ENCODE results near the gene ANTXR2.
"Not testable (repeated sequence)": the region's sequence is repeated elsewhere in the genome, so short reads cannot be mapped to it uniquely, and the experiment has no call there.

The ANTXR2 gene

GRCh38 chr4:80072744-80073472 lies at the start of gene ANTXR2:
Gene ANTXR2, minus strand, starts transcription at chr4:80073229. Its CDS starts 669 bp downstream, at chr4:80072560.
- peak; percentile 67 for DNase-seq

DNA sequence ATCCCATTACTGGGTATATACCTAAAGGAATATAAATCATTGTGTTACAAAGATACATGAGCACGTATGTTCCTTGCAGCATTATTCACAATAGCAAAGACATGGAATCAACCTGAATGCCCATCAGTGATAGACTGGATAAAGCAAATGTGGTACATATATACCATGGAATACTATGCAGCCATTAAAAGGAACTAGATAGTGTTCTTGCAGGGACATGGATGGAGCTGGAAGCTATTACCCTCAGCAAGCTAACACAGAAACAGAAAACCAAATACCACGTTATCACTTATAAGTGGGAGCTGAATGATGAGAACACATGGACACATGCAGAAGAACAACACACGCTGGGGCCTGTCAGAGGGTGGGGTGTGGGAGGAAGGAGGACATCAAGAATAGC lies 48.8 kb upstream of the ANTXR2 start:
- not testable (repeated sequence) for DNase-seq

GRCh38 chr4:80119620-80120019 lies 46.6 kb upstream of the ANTXR2 start:
- not testable (repeated sequence) for DNase-seq

GRCh38 chr4:80116516-80116915 lies 43.5 kb upstream of the ANTXR2 start:
- no peak for DNase-seq

DNA sequence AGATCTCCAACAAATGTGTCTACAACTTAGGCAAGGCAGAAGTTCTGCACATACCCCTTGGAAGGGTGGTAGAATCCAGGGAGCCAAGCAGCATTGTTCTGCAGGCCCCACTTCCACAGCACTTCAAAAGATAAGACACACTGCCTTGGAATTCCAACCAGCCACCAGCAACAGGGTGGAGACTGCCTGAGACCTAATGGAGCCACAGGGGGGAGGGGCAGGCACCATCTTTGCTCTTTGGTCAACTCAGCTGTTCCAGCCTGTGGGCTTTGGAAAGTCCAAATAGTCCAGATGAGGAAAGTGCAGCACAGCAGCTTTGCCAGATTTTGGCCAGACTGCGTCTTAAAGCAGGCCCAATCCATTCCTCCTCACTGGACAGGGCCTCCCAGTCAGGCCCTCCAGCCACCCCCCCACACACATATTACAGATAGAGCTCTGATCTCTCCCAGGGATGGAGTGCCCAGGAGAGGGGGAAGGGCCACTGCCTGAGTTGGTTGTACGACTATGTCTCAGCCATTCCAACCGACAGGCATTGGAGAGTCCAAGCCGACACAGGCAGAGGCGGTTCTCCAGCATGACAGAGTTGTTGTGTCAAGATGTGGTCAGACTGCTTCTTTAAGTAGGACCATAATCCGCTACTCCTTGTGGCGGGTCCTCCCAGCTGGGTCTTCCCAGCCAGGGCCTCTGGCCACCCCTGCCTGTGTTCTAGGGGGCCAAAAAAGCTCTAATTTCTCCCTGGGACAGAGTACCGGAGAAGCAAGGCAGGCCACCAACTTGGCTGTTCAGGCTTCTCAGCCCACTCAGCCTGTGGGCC lies 42.5 kb upstream of the ANTXR2 start:
- no peak for DNase-seq

DNA sequence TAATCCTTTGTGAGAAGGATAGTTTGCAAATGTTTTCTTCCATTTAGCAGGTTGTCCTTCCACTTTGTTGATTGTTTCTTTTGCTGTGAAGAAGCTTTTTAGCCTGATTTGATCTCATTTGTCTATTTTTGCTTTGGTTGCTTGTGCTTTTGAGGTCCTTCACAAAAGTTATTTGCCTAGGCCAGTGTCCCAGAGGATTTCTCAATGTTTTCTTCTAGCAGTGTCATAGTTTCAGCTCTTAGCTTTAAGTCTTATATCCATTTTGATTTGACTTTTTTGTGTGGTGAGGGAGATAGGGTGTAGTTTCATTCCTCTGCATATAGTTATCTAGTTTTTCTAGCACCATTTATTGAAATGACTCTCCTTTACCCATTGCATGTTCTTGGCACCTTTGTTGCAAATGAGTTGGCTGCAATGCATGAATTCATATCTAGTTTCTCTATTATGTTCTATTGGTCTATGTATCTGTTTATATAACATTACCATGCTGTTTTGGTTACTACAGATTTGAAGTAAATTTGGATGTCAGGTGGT lies 41.8 kb upstream of the ANTXR2 start:
- DNase-seq = no peak

- no peak for DNase-seq
These were observed 40.6 kb upstream of the ANTXR2 start for GRCh38 chr4:80113615-80114014.

- no peak for DNase-seq
These were observed 39.2 kb upstream of the ANTXR2 start for GRCh38 chr4:80112236-80112635.

DNA sequence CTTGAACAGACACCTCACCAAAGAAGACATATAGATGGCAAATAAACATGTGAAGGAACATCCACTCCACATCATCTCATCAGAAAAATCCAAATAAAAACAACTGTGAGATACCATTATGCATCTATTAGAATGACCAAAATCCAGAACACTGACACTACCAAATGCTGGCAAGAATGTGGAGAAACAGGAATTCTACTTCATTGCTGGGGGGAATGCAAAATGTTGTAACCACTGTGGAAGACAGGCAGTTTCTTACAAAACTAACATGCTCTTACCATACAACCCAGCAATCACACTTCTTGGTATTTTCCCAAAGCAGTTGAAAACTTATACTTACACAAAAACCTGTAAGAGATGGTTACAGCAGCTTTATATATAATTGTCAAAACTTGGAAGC lies 38.2 kb upstream of the ANTXR2 start:
- DNase-seq = no peak

GRCh38 chr4:80107374-80107773 lies 34.3 kb upstream of the ANTXR2 start:
- DNase-seq = no peak

- DNase-seq = no peak
These were observed 31.9 kb upstream of the ANTXR2 start for GRCh38 chr4:80104927-80105326.

DNA sequence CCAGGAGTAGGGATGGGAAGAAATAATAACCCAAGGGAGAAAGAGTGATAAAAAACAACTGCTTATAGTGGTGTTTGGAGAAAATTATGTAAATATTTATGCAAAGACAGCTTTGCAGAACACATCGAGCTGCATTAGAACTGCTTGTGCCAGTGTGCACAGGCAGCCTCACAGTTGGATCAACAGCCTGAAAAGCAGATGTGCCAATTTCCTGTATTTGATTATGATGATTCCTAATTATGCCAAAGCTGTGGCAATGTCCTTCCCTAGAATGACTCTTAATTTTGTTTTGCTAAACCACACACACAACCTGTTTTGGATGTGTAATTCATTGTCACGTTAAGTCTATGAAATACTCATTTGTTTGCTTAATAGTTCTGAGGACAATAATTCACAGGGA lies 30.6 kb upstream of the ANTXR2 start:
- DNase-seq = no peak

GRCh38 chr4:80101792-80102116 lies 28.7 kb upstream of the ANTXR2 start:
- DNase-seq = no peak

DNA sequence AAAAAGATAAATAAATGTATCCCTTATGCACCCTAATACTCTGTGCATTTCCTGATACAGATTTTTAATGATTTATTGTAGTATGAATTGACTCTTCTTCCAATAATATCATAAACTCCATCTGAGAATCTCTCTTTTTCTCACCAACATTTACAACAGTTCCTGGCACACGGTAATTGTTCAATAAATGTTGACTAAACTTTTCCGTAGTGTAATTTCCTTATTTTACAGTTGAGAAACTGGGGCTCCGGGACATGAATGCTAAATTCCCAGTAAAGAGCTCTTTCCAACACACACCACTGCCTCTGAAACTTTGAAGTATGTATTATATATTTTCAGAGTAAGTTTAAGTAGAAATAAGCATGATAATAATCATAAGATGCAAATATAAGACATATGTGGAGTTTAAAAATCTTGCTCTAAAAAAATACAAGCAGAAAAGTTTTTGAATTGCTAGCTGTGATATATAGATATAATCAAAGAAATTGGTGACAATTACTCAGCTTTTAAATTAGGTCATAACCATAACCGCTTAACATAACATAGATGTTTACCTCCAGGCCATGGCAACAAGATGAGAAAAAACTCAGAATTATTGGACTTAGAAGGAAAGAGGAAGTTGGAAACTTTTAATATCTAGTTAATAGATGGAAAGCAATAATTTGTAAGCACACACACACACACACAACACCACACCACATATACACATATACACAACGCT lies 28.2 kb upstream of the ANTXR2 start:
- DNase-seq = no peak

DNA sequence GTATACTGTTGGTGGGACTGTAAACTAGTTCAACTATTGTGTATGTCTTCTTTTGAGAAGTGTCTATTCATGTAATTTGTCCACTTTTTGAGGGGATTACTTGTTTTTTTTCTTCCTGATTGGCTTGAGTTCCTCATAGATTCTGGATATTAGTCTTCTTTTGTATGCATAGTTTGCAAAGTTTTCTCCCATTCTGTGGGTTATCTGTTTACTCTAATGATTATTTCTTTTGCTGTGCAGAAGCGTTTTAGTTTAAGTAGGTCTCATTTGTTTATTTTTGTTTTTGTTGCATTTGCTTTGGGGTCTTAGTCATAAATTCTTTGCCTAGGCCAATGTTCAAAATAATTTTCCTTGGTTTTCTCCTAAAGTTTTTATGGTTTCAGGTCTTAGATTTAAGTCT lies 26.6 kb upstream of the ANTXR2 start:
- DNase-seq = no peak

DNA sequence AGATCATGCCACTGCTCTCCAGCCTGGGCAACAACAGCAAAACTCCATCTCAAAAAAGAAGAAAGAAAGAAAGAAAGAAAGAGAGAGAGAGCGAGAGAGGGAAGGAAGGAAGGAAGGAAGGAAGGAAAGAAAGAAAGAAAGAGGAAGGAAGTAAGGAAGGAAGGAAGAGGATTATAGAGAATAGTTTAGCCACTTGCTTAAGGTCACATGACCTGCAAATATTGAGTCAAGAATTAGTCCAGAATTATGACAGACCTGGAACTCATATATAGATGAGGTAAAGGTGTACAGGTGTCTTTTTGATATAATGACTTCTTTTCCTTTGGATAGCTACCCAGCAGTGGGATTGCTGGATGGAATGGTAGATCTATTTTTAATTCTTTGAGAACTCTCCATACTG lies 25.6 kb upstream of the ANTXR2 start:
- no peak for DNase-seq

DNA sequence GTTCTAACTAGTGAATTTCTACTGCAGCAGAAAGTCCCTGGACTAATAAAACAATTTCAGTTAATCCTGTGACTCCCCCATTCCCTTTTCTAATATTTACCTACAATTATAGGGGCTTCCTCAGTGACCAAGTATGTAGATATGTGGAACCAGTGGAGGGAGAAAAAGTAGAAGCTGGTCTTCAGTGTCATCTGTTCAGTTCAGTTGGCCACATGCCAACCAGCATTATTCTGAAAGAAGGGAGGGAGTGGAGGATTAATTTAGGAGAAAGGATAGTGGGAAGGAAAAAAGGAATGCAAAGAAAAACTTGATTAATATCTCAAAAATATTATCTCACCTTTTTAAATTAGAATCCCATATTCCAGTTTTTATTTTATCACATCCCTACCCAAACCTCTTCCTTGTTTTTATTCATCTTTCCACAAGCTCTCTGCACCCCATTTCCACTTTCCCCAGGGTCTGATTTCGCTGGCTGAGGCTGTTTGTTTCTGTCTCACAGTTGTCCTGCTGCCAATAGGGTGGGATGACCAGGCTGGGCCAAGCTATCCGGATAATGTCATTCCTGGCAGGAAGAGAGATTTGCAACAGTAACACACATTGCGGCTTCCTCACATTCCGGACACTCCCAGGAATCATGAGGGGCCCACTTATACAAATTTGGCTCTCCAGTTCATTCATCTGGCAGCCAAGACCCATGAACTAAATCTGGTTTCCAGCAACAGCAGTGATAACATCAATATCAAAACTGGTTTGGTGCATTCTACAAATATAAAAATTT lies 24.6 kb upstream of the ANTXR2 start:
- DNase-seq = no peak

- DNase-seq = no peak
These were observed 23.3 kb upstream of the ANTXR2 start for GRCh38 chr4:80096175-80096850.

GRCh38 chr4:80094191-80094590 lies 21.2 kb upstream of the ANTXR2 start:
- no peak for DNase-seq

- DNase-seq = no peak
These were observed 20.5 kb upstream of the ANTXR2 start for GRCh38 chr4:80093563-80093962.

GRCh38 chr4:80092847-80093246 lies 19.8 kb upstream of the ANTXR2 start:
- no peak for DNase-seq

GRCh38 chr4:80092088-80092487 lies 19.1 kb upstream of the ANTXR2 start:
- no peak for DNase-seq

All from NCI-H510A (cell line).